IMR-90 (cell line): Measurements from ENCODE around the gene CST7. TPM values are rescaled to one million over a fixed set of nuclear protein-coding genes. Genes with fewer than 3 reads are reported as not detected.

Experiments used
- ATAC-seq: fragments of 200-7000 bp; cut with Tn5 transposase; 2 replicates; pipeline ENCODE4 v1.9.1; 2020; ENCODE audit warnings: low read depth, mild to moderate bottlenecking, moderate library complexity
- BruUV-seq: library from RNA; stranded (reverse); fragments of 400-500 nt; replicated peaks from 2 replicates; lab custom pipeline; 2021; lab: Mats Ljungman, UMichigan
- CTCF ChIA-PET: fragments of 300-600 bp; formaldehyde crosslinking; extraction: SDS; loops from one replicate; lab custom pipeline; 2021; ENCODE audit warnings: antibody characterized with exemption; lab: Yijun Ruan, JAX
- POLR2A ChIA-PET: fragments of 300-600 bp; sonication (Branson Sonifier 250); formaldehyde crosslinking; loops from one replicate; lab custom pipeline; 2022; ENCODE audit warnings: antibody characterized with exemption; ENCODE audit not compliant: unreplicated experiment; lab: Charles Lee
- DNase-seq: peaks from one replicate; pipeline ENCODE4 v3.0.0; 2013
- H2AFZ ChIP-seq: replicated peaks from 2 replicates; pipeline ENCODE3; 2013; ENCODE audit warnings: low read length, mild to moderate bottlenecking; ENCODE audit not compliant: poor library complexity
- H2AK5ac ChIP-seq: 2 replicates; pipeline ENCODE4 v1.6.1; 2013; ENCODE audit warnings: low read depth, low read length, inconsistent platforms
- H2AK9ac ChIP-seq: replicated peaks from 2 replicates; pipeline ENCODE3; 2013; ENCODE audit warnings: mild to moderate bottlenecking, low read depth, low read length, moderate library complexity; ENCODE audit not compliant: poor library complexity
- H2BK120ac ChIP-seq: 2 replicates; pipeline ENCODE4 v1.6.1; 2013; ENCODE audit warnings: low read depth, low read length, inconsistent platforms
- H2BK15ac ChIP-seq: 3 replicates; pipeline ENCODE4 v1.6.1; 2013; ENCODE audit warnings: low read depth, low read length, inconsistent platforms
- H2BK20ac ChIP-seq: 2 replicates; pipeline ENCODE4 v1.6.1; 2013; ENCODE audit warnings: low read depth, mild to moderate bottlenecking, inconsistent platforms, low read length, moderate library complexity
- H2BK5ac ChIP-seq: 2 replicates; pipeline ENCODE4 v1.6.1; 2013; ENCODE audit warnings: mild to moderate bottlenecking, low read depth, low read length, inconsistent platforms; ENCODE audit not compliant: poor library complexity, severe bottlenecking
- H3K14ac ChIP-seq: replicated peaks from 2 replicates; pipeline ENCODE4 v1.6.1; 2013; ENCODE audit warnings: low read depth, low read length, inconsistent platforms
- H3K18ac ChIP-seq: 2 replicates; pipeline ENCODE4 v1.6.1; 2013; ENCODE audit warnings: low read depth, low read length, control low read depth
- H3K23ac ChIP-seq: 2 replicates; pipeline ENCODE4 v1.6.1; 2013; ENCODE audit warnings: low read depth, low read length, inconsistent platforms
- H3K27ac ChIP-seq: 2 replicates; pipeline ENCODE4 v1.5.1; 2013; ENCODE audit warnings: mild to moderate bottlenecking, control low read depth, low read length; ENCODE audit not compliant: insufficient read depth
- H3K27me3 ChIP-seq: 2 replicates; pipeline ENCODE4 v1.6.1; 2013; ENCODE audit warnings: low read length; ENCODE audit not compliant: control insufficient read depth, insufficient read depth
- H3K36me3 ChIP-seq: 2 replicates; pipeline ENCODE4 v1.6.1; 2013; ENCODE audit warnings: low read length, mixed read lengths; ENCODE audit not compliant: control insufficient read depth, insufficient read depth
- H3K4ac ChIP-seq: 2 replicates; pipeline ENCODE4 v1.6.1; 2013; ENCODE audit warnings: low read depth, low read length, inconsistent platforms
- H3K4me1 ChIP-seq: 2 replicates; pipeline ENCODE4 v1.6.1; 2013; ENCODE audit warnings: low read length, mixed read lengths; ENCODE audit not compliant: control insufficient read depth, insufficient read depth
- H3K4me2 ChIP-seq: 2 replicates; pipeline ENCODE4 v1.6.1; 2013; ENCODE audit warnings: low read depth, mild to moderate bottlenecking, control low read depth, low read length, moderate library complexity
- H3K4me3 ChIP-seq: 2 replicates; pipeline ENCODE4 v1.5.1; 2013; ENCODE audit warnings: low read depth, mild to moderate bottlenecking, control low read depth, low read length, moderate library complexity; ENCODE audit not compliant: insufficient read depth
- H3K56ac ChIP-seq: 2 replicates; pipeline ENCODE4 v1.6.1; 2013; ENCODE audit warnings: low read length, inconsistent platforms; ENCODE audit not compliant: insufficient read depth; ENCODE audit errors: extremely low read depth
- H3K79me1 ChIP-seq, 2 experiments: 2 replicates each; pipeline ENCODE4 v1.6.1; 2013; ENCODE audit warnings: low read length in 2 of 2, inconsistent platforms in 1 of 2, low read depth in 1 of 2
- H3K9ac ChIP-seq: 2 replicates; pipeline ENCODE4 v1.6.1; 2013; ENCODE audit warnings: low read depth, low read length, control low read depth
- H3K9me1 ChIP-seq: 2 replicates; pipeline ENCODE4 v1.6.1; 2013; ENCODE audit warnings: low read length, inconsistent platforms; ENCODE audit not compliant: insufficient read depth
- H3K9me3 ChIP-seq: 2 replicates; pipeline ENCODE4 v1.6.1; 2013; ENCODE audit warnings: low read length; ENCODE audit not compliant: control insufficient read depth, insufficient read depth
- H4K20me1 ChIP-seq: 2 replicates; pipeline ENCODE4 v1.6.1; 2013; ENCODE audit warnings: low read length, inconsistent platforms; ENCODE audit not compliant: insufficient read depth
- H4K5ac ChIP-seq: 2 replicates; pipeline ENCODE4 v1.6.1; 2013; ENCODE audit warnings: mild to moderate bottlenecking, low read depth, low read length, control low read depth
- H4K8ac ChIP-seq, 2 experiments: 2 replicates each; pipeline ENCODE4 v1.6.1; 2013; ENCODE audit warnings: low read depth in 2 of 2, low read length in 2 of 2, control low read depth in 1 of 2, inconsistent platforms in 1 of 2
- H4K91ac ChIP-seq: 2 replicates; pipeline ENCODE4 v1.6.1; 2013; ENCODE audit warnings: low read depth, low read length, inconsistent platforms; ENCODE audit not compliant: insufficient read depth
- BHLHE40 ChIP-seq: fragments of 150-350 bp; IDR thresholded peaks from 2 replicates; pipeline ENCODE4 v1.6.1; 2016; ENCODE audit warnings: mild to moderate bottlenecking, low read depth, low read length
- CEBPB ChIP-seq: IDR thresholded peaks from 2 replicates; pipeline ENCODE4 v1.6.1; 2012; ENCODE audit warnings: low read depth, low read length, improper control_type of control experiment
- CHD1 ChIP-seq: IDR thresholded peaks from 2 replicates; pipeline ENCODE4 v1.6.1; 2012; ENCODE audit warnings: low read depth, low read length, improper control_type of control experiment
- CTCF ChIP-seq: conservative IDR thresholded peaks from 2 replicates; pipeline ENCODE4 v1.5.1; 2012; ENCODE audit warnings: mild to moderate bottlenecking, low read depth, low read length, improper control_type of control experiment
- ELK1 ChIP-seq: fragments of 150-350 bp; IDR thresholded peaks from 2 replicates; pipeline ENCODE4 v1.6.1; 2016; ENCODE audit warnings: low read depth, mild to moderate bottlenecking, low read length, moderate library complexity, borderline replicate concordance
- MAFK ChIP-seq: IDR thresholded peaks from 2 replicates; pipeline ENCODE4 v1.6.1; 2012; ENCODE audit warnings: low read depth, low read length, improper control_type of control experiment
- MAZ ChIP-seq: IDR thresholded peaks from 2 replicates; pipeline ENCODE4 v1.6.1; 2012; ENCODE audit warnings: low read depth, mild to moderate bottlenecking, low read length, improper control_type of control experiment, moderate library complexity, borderline replicate concordance
- MXI1 ChIP-seq: IDR thresholded peaks from 2 replicates; pipeline ENCODE4 v1.6.1; 2012; ENCODE audit warnings: low read depth, mild to moderate bottlenecking, low read length, moderate library complexity, borderline replicate concordance
- NFE2L2 ChIP-seq: fragments of 150-350 bp; IDR thresholded peaks from 2 replicates; pipeline ENCODE4 v1.6.1; 2016; ENCODE audit warnings: low read depth, mild to moderate bottlenecking, low read length
- RAD21 ChIP-seq: IDR thresholded peaks from 2 replicates; pipeline ENCODE4 v1.6.1; 2012; ENCODE audit warnings: low read length, improper control_type of control experiment
- RCOR1 ChIP-seq: IDR thresholded peaks from 2 replicates; pipeline ENCODE4 v1.6.1; 2012; ENCODE audit warnings: mild to moderate bottlenecking, low read length, improper control_type of control experiment; ENCODE audit not compliant: insufficient replicate concordance
- SMC3 ChIP-seq: fragments of 150-350 bp; IDR thresholded peaks from 2 replicates; pipeline ENCODE4 v1.6.1; 2016; ENCODE audit warnings: low read depth, mild to moderate bottlenecking, antibody characterized with exemption, low read length, moderate library complexity
- USF2 ChIP-seq: fragments of 150-350 bp; IDR thresholded peaks from 2 replicates; pipeline ENCODE4 v1.6.1; 2017; ENCODE audit warnings: mild to moderate bottlenecking, antibody characterized with exemption, low read length, low read depth
- WGBS, 2 experiments: methylation state at CpG; one replicate each; pipeline versions ENCODE4 v1.1.5 to v1.1.7; 2013; ENCODE audit warnings: missing lambda C conversion rate in 2 of 2; ENCODE audit not compliant: insufficient read length in 1 of 2; ENCODE audit errors: extremely low coverage in 2 of 2; 5-methylcytosine and 5-hydroxymethylcytosine counted together
- dilution Hi-C: fragments of 300-500 bp; cut with HindIII; formaldehyde crosslinking; loops from one replicate; pipeline ENCODE4 v1.14.3; 2018; ENCODE audit warnings: low sequenced_read_pairs; ENCODE audit not compliant: unreplicated experiment
- in situ Hi-C: fragments of 300-500 bp; cut with MboI; formaldehyde crosslinking; loops from 3 replicates; pipeline ENCODE4 v1.14.3; 2019; ENCODE audit warnings: low sequenced_read_pairs, inconsistent platforms, mixed read lengths
- intact Hi-C: fragments of 100-400 bp; cut with micrococcal nuclease; formaldehyde crosslinking; loops from 2 replicates; pipeline ENCODE4 v1.10.0; 2022
- polyA plus RNA-seq, 3 experiments: library from polyadenylated mRNA; depleted of rRNA; stranded (reverse); fragments of >200 nt; gene quantifications; 2 replicates each; pipeline ENCODE4 v1.2.3, GENCODE V29; 2012; ENCODE audit warnings: low replicate concordance in 1 of 3
- total RNA-seq: library from RNA; depleted of rRNA; stranded (reverse); fragments of >200 nt; gene quantifications from 2 replicates; pipeline ENCODE4 v1.2.3, GENCODE V29; 2012

The CST7 gene
- total and polyA plus RNA-seq, 2 of the 4 experiments (the other 2 are of a cell fraction), result not detected

GRCh38 chr20:24971376-24972101, 22.5 kb downstream of the CST7 start:
- Histone ChIP-seq H3K23ac (no peak overlapping the region), H2BK5ac (no peak overlapping the region), H2AFZ (no peak overlapping the region), H3K18ac (no peak overlapping the region), H4K91ac (no peak overlapping the region), H3K4ac (no peak overlapping the region), H2BK120ac (no peak overlapping the region), H2BK20ac (no peak overlapping the region), H4K5ac (no peak overlapping the region), H3K27ac (no peak overlapping the region), H2AK5ac (no peak overlapping the region), H3K79me1 (peaks cover 0 to 5% of the 10 kb centered on the region in 2 experiments; a peak in 2 of 4 replicates), H2BK15ac (no peak overlapping the region), H3K27me3 (no peaks in the 10 kb centered on the region), H3K4me3 (no peak overlapping the region), H2AK9ac (no peak overlapping the region), H3K9me1 (no peaks in the 10 kb centered on the region), H3K14ac (no peak overlapping the region), H3K9ac (no peak overlapping the region), H3K4me2 (no peak overlapping the region), H3K36me3 (peaks cover 38% of the 10 kb centered on the region), H3K9me3 (0 out of 2 replicates have a peak, but pooled peaks cover 2% of the 10 kb centered on the region), H3K4me1 (no peaks in the 10 kb centered on the region), H4K8ac (no peak overlapping the region), H3K56ac (no peak overlapping the region), H4K20me1 (no peaks in the 10 kb centered on the region)
- dilution Hi-C loops (no loop called here), in situ Hi-C loops (no loop called here), intact Hi-C loops (no loop called here)
- no TSS peak for BruUV-seq
- WGBS, 2 experiments, result 50% methylated on average over 2 of the region's 6 CpGs; no CpG with 5 or more reads in 1 of the 2 experiments
- ChIA-PET CTCF (no interaction called here), POLR2A (no interaction called here)
- ATAC-seq (no peak), DNase-seq (no peak)
- no peak for TF ChIP-seq CTCF
- no peak for TF ChIP-seq RCOR1
- TF ChIP-seq CEBPB, result no peak
- no peak for TF ChIP-seq USF2
- no peak for TF ChIP-seq RAD21
- TF ChIP-seq ELK1, result no peak
- no peak for TF ChIP-seq CHD1
- TF ChIP-seq SMC3, result no peak
- no peak for TF ChIP-seq MAFK
- TF ChIP-seq BHLHE40, result no peak
- TF ChIP-seq MAZ, result no peak
- no peak for TF ChIP-seq NFE2L2
- no peak for TF ChIP-seq MXI1
